Suprapubic skin (tissue), 3 donors: ENCODE data around the gene TRIM65.

Experiments used
- CTCF ChIP-seq, 2 donors: fragments of 200-600 bp in 1 of 2; fragments of 450-650 bp in 1 of 2; sonication (generic) in 1 of 2; IDR thresholded peaks; one replicate each; pipeline ENCODE4 v1.5.1; 2016 to 2019; ENCODE audit warnings: antibody characterized with exemption in 2 of 2, mild to moderate bottlenecking in 1 of 2, moderate library complexity in 1 of 2
- POLR2A ChIP-seq, 2 donors: fragments of 450-650 bp; IDR thresholded peaks; one replicate each; pipeline ENCODE4 v1.6.1; 2017; ENCODE audit warnings: antibody characterized with exemption in 2 of 2, mild to moderate bottlenecking in 2 of 2, moderate library complexity in 2 of 2

DNA sequence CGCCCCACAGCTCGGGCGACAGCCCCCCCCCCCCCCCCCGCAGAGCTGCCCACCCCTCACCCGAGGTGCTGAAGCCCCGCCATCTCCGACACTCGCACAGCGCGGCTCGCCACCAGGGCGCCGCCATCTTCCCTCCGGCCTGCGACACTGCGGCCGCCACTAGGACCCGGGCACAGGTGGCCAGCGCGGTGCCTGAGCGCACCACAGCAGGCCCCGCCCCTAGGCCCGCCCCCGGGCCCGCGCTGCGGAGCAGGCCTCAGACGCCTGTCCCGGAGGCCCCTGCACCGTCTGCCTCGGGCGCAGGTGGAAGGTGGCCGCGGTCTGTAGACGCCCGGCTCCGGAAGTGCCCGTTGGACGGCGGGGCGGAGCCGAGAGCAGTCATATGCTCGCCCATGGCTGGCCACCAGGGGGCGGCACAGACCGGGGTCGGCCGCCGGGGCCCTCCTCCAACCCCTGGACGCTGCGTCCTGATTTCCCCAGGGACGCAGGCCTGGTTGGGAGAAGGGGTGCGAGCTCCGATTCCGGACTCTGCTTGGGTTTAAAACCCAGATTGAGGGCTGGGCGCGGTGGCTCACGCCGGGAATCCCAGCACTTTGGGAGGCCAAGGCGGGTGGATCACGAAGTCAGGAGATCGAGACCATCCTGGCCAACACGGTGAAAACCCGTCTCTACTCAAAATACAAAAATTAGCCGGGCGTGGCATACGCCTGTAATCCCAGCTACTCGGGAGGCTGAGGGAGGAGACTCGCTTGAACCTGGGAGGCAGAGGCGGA is 8.2 kb upstream of the TRIM65 start, which contains the start of gene MRPL38:
- TF ChIP-seq CTCF (IDR thresholded peaks at IDR 0.05): peak; percentile 96 to 97
- TF ChIP-seq POLR2A (IDR thresholded peaks at IDR 0.05): peak in 1 of 2 donors; percentile 41
